Sigmoid colon (tissue), 4 donors: Measurements from ENCODE around the gene CTAG1B.
"Not testable (repeated sequence)": the region's sequence is repeated elsewhere in the genome, so short reads cannot be mapped to it uniquely, and the experiment has no call there.

Experiments used
- POLR2AphosphoS5 ChIP-seq, 4 donors: sonication (generic); formaldehyde crosslinking; IDR thresholded peaks; one replicate each; pipeline ENCODE4 v1.6.1; 2017; ENCODE audit warnings: antibody characterized with exemption in 4 of 4
- TF ChIP-seq, protein P1 (sequence below), 4 experiments: fragments of 450-650 bp in 3 of 4; fragments of 200-600 bp in 1 of 4; IDR thresholded peaks; one replicate each; pipeline ENCODE4 v1.5.1; 2016 to 2019; ENCODE audit warnings: antibody characterized with exemption in 4 of 4, mild to moderate bottlenecking in 3 of 4, moderate library complexity in 2 of 4

DNA sequence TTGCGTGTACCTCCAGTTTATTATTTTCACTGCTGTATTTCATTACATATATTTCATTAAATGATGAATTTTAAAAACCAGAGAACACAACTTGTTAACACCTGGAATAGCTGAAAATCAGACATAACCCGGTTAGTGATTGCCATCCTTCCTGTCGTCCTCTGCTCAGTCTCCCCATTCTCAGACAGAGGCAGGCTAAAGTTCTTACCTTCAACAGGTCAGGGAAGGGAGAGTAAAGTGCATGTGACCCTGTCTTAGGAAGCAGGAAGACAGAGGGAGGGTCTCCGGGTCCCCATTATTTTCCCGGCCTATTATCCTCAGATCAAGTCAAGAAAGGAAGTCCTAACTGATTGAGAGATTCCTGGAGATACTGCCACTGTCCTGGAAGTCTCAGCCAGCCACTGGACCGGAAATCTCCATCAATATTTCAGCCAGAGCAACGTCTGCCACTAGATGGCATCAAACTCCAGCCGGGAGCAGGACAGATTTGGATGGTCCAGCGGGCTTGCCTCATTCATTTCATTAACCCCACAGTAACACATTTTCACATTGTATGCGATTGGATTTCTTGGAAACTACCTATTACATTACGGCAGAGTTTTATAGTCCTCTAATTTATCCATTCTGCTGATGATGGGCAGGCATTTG is 1.8 kb upstream of the CTAG1B start:
- TF ChIP-seq, protein P1, sequence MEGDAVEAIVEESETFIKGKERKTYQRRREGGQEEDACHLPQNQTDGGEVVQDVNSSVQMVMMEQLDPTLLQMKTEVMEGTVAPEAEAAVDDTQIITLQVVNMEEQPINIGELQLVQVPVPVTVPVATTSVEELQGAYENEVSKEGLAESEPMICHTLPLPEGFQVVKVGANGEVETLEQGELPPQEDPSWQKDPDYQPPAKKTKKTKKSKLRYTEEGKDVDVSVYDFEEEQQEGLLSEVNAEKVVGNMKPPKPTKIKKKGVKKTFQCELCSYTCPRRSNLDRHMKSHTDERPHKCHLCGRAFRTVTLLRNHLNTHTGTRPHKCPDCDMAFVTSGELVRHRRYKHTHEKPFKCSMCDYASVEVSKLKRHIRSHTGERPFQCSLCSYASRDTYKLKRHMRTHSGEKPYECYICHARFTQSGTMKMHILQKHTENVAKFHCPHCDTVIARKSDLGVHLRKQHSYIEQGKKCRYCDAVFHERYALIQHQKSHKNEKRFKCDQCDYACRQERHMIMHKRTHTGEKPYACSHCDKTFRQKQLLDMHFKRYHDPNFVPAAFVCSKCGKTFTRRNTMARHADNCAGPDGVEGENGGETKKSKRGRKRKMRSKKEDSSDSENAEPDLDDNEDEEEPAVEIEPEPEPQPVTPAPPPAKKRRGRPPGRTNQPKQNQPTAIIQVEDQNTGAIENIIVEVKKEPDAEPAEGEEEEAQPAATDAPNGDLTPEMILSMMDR (IDR thresholded peaks at IDR 0.05), result not testable (repeated sequence)
- not testable (repeated sequence) for TF ChIP-seq POLR2AphosphoS5 (IDR thresholded peaks at IDR 0.05)
